GM15510 (cell line): Measurements from ENCODE around the gene NFKB1.

Experiments
- POLR2A ChIP-seq: IDR thresholded peaks from 3 replicates; pipeline ENCODE4 v1.6.1; 2011; ENCODE audit warnings: borderline replicate concordance; ENCODE audit not compliant: insufficient read length; ENCODE audit errors: extremely low read depth

Gene NFKB1

DNA sequence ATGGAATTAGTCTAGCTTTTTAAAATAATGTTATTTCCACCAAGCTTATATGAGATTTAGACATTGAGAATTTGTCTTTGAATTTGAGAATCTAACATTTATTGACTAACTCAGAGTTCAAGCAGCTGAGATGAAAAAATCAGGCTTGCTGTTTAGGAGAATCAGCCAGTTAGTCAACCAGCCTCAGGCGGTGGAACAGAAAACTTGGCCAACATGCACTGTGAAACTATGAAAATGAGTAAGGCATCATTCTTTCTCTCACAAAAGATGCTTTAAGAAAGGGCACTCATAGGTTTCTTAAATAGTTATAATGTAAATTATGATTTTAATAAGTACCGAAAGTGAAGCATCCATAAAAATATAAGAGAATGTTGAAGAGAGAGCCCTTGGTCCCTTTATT lies 84.2 kb downstream of the NFKB1 start:
- no peak for TF ChIP-seq POLR2A

DNA sequence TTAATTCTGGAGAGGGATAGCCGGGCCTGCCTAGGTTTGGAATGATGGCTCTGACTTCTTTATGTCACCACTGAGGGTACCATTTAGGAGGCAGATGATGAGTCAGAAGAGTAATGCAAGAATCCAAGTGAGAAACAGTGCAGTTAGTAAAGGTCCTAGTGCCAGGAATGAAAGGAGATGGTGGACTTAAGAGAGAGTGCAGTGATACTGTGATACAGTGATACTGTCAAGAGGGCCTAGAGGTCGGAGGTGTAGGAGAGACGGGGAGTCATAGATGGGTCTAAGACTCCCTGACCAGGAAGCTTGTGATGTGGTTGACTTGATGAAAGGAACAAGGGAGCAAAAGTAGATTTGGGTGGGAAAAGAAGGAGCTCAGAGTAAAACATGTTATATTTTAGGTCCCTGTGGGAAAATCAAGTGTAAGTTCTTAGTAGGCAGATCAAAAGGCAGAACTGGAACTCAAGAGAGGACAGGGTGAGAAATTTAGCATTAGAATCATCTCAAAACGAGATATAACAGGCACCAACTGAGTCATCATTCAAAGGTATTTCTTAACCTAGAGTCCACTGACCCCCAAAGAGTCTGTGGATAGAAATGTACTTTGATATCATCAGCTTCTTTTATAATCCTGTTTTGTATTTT lies 85.0 kb downstream of the NFKB1 start:
- TF ChIP-seq POLR2A: no peak

DNA sequence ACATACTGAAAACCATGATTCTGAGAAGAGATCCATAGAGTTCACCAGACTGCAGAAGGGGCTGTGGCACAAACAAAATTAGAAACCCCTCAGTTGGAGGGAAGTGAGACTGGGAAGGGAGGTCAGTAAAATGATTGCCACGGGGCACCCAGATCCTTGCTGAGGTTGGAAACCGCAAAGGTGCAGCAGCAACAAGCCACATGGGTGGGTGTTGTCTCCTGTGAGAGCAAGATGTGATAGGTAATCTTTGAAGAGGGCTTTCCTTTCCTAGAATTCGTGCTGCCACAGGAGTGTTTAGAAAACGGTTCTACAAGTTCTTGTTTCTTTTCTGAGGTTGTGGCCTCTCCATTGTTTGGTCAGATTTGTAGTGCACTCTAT lies 85.5 kb downstream of the NFKB1 start:
- TF ChIP-seq POLR2A: no peak

DNA sequence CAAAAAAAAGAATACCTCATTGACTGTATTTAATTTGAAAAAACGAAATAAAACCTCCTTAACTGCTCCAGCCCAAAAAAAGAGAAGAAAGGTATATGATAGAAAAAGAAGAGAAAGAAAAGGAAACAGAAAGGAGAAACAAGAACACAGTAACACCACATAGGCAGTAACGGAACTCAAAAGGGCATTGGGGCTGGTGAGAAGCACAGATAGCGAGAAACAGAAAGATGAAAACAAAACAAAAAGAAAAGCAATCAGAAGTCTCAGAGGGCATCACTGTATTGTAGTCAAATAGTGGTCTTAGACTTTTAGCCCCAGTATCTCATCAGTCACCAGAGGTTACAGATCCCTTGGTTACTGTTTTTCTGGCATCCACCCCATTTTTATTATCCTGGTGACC lies 88.6 kb downstream of the NFKB1 start:
- TF ChIP-seq POLR2A: no peak

DNA sequence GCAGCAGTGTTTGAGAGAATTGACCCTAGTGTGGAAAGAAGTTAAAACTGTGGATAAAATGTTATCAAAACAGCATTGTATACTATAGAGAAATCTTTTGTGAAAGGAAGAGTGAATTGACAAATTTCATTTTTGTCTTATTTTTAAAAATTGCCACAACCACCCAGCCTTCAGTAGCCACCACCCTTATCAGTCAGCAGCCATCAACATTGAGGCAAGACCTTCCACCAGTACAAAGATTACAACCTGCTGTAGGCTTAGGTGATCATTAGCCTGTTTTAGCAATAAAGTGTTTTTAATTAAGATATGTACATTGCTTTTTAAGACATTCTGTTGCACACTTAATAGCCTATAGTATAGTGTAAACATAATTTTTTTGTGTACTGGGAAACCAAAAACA lies 91.1 kb downstream of the NFKB1 start:
- no peak for TF ChIP-seq POLR2A

DNA sequence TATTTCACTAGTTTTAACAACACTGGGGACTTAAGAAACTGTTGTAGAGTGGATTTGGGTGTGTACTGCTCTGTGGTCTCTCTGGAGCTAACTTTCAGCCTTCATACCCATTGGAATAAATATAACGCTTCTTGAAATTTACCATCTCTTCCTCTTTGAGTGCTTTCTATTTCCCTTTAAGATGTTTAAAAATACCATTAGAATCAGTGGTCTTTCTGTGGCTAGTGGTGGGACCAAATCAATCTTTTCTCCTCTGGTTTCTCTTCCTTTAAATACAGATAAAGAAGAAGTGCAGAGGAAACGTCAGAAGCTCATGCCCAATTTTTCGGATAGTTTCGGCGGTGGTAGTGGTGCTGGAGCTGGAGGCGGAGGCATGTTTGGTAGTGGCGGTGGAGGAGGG lies 92.0 kb downstream of the NFKB1 start:
- no peak for TF ChIP-seq POLR2A

DNA sequence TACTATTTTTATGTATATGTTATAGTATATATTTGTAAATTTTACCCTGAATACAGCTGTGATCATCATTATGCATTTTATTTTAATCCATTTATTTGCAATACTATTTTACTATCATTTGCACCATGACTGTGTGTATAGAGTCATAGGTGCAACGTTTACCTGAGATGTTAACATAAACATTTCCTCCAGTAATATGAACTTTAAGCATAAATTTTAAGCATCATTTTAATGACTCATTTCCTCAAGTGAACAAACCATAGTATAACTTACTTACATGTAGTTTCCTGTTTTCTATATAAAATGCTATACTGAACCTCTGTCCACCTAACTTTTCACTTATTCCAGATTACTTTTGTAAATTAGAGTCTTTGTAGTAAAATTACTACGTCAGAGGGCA lies 92.8 kb downstream of the NFKB1 start:
- TF ChIP-seq POLR2A: no peak

DNA sequence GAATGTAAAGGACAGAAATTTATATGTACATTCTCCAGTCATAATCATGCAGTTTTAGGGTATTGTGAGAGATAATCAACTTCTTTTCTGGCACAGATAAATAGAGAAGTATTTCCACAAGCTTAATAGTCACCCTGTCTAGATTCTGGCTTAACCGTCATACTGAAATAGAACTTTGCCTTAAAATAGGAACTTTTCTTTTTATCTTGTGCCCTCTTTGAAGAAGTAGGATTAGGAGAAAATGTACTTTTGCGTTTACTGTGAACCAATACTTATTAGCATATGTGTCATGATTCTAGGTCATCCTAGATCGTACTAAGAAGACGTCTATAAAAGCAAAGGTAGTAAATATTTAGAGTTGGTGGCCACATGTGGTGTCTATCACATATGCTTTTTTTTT lies 95.4 kb downstream of the NFKB1 start:
- no peak for TF ChIP-seq POLR2A

DNA sequence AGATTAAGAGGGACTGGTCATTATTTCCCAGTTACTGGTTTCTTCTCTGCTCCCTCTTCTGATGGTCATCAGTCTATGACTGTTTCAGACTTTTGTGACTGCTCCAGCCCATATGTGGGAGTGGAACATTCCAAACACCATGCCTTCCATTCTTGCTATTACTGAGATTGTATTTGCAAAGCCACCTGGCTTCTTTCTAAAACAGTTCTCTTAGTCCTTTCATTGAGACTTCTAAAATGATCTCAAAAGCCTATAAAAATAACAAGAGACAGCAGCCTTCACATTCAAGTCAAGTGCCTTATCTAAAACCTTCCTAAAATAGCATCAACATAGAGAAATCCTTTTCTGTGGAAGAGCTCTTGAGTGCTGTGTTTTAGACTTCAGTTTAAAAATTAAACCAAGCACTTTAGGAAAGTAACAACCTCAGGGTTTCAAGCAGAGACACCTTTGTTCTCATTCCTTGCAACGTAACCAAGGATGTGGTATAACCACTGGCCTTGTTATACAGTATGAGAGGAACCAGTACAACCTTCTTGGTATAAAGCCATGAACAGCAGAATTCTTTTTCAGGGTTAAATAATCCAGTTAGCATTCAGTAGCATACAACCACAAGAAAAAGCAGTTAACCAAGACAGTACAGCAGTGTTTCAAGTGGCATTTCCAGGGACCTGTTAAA lies 97.1 kb downstream of the NFKB1 start:
- TF ChIP-seq POLR2A: no peak

DNA sequence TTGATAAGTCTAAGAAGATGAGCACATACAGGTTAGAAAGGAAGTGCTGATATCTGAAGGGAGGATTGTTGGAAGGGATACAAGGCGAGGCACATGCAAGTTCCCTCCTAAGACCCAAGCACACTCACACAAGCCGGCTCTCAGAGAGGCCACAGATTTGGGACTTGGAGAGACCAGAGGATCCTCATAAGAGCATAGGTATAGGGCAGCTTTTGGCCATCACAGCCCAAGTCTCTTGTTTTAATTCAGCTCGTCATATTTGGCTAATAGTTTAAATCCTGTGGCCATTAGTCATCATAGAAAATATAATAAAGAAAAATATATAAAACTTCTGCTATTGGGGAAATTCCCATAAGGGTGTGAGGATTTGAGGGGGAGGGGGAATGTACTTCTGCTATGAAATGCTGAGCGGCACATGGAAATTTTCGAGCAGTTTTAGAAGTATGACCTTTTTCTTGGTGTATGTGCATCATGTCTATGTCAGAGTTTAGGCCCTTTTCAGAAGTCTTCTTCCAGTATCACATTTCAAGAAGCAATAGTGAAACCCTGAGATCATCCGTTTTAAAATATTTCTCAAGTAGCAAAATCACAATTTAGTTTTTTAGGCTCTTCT lies 97.7 kb downstream of the NFKB1 start:
- no peak for TF ChIP-seq POLR2A

DNA sequence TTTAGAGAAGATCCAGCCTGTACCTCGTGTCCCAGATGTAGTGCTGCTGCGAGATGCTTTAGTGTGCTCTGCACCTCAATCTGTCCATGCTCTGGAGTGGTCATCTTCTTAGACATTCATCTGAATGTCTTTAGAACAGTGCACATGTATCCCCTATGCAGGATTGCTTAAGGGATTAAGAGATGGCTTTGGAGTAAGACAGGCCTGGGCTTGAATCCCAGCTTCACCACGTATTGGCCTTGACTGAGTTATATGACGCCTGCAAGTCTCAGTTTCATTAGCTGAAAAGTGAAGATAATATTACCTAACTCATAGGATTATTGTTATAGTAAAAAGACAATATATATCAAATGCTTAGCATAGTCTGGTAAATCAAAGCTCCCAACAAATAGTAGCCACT lies 98.3 kb downstream of the NFKB1 start:
- no peak for TF ChIP-seq POLR2A

DNA sequence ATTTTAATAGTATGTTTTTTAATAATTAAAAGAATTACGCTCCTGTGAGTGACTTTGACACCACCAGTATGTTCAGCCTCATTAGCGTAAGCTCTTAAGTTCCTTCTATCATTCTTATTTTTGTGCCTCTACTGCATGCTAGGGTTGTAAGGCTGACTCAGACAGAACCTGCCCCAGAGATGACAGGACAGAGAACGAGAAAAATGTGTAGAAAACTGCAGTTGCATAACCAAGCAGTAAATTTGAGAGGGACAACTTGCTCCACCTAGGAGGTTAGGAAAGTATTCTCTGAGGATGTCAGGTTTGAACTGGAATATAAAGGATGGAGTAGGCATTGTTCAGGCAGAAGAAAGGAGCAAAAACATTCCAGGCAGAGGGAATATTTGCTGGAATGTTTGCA lies 98.7 kb downstream of the NFKB1 start:
- no peak for TF ChIP-seq POLR2A

DNA sequence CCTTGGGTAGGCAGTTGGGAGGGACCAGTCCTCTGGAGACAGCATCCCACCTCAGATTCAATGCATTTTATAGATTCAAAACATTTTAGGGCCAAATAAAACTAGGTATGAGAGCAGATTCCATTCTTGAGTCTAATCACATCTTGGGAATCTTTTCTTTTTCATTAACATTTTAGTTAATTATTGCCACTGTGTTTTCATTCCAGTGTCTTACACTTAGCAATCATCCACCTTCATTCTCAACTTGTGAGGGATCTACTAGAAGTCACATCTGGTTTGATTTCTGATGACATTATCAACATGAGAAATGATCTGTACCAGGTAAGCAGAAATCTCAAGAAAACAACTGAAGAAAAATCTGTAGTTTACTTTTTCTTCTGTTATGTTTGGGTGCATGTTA lies 99.5 kb downstream of the NFKB1 start:
- no peak for TF ChIP-seq POLR2A

DNA sequence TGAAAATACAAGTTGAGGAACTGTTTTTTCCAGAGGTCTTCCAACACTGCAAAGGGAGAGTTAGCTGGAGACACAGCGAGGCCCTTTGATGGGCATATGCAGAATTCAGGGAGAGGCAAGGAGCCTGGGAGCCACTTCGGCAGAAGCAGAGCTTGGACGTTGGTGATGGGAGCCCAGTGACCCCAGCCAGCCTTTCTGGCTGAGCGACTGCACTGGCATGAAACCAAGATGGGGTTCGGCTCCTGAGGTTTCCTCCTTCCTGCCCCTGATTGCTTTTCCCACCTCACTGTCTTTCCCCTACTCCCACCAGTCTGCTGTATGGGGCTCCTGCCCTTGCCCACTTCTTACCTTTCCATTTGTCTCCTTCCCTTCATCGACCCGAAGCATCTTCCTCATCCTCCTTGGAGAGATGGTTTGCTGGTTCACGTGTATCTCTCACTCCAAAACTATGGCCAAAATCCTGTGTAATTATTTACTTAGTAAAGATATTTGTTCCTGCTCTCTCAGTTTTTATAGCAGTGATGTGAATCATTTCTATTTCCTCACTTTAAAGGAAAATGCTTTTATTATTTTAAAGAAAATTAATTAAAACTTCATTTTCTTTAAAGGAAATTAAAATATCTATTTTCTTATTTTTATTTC lies 100.5 kb downstream of the NFKB1 start:
- no peak for TF ChIP-seq POLR2A

DNA sequence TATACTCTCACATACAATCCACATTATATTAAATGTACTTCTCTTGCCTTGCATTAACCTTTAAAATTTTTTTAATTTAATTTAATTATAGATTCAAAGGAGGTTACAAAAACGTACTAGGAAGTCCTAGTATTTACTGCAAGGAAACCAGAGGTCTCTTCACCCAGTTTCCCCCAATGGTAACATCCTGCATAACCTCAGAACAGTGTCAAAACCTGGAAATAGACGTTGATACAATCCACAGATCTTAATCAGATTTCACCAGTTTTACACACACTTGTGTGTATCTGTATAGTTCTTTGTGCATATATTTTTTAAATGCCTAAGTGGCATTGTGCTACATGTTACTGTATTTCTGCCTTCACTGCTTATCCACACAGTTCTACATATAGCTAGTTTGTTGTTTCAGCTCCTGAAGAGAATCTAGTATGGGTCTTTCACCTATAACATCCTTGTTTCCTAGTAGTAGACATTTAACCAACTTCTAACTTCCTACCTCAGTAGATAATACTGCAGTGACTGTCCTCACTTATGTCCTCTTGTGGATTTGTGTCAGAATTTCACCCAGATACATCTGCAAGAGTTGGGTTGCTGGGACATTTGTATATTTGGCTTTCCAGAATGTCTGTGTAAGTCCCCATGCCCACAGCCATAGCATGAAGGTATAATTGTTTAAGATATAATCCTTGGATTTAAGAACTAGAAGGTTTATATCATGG lies 103.2 kb downstream of the NFKB1 start:
- TF ChIP-seq POLR2A: no peak
